ENCODE measurements around the gene ZNF615. TPM values are rescaled to one million over a fixed set of nuclear protein-coding genes. Genes with fewer than 3 reads are reported as not detected.
"Not testable (repeated sequence)": the region's sequence is repeated elsewhere in the genome, so short reads cannot be mapped to it uniquely, and the experiment has no call there.

The ZNF615 gene
- total RNA-seq, result 1 to 10 TPM; 3.7 to 4.5 (median 4.2) TPM

- H3K4me3 Mint-ChIP-seq, result peak within 1 kb of the TSS; percentile 96
- H3K9me3 Mint-ChIP-seq, result peaks cover 47% of the 10 kb centered on the region
- DNase-seq (peak; percentile 85), ATAC-seq (peak; percentile 99)
- H3K4me1 Mint-ChIP-seq (ENCODE audit: low read depth), result peaks cover 19% of the 10 kb centered on the region
- H3K36me3 Mint-ChIP-seq (ENCODE audit: insufficient read depth), result peaks cover 35% of the 10 kb centered on the region
- no peaks in the 10 kb centered on the region for H3K27me3 Mint-ChIP-seq (ENCODE audit: low read depth)
Measured at GRCh38 chr19:52007806-52008557, at the start of gene ZNF615. Gene ZNF615 (minus strand): TSS chr19:52008211. CDS start chr19:52003711, 4,500 bp downstream.

- not testable (repeated sequence) for H3K27me3 Mint-ChIP-seq (ENCODE audit: low read depth); H3K4me3 Mint-ChIP-seq; ATAC-seq; H3K4me1 Mint-ChIP-seq (ENCODE audit: low read depth); DNase-seq
- Mint-ChIP-seq H3K9me3 (peaks cover 64% of the 10 kb centered on the region), H3K36me3 (ENCODE audit: insufficient read depth) (peaks cover 43% of the 10 kb centered on the region)
Measured at GRCh38 chr19:52056480-52056879, 48.5 kb upstream of the ZNF615 start.

- DNase-seq; H3K4me3 Mint-ChIP-seq; H3K27me3 Mint-ChIP-seq (ENCODE audit: low read depth); ATAC-seq: not testable (repeated sequence)
- Mint-ChIP-seq H3K4me1 (ENCODE audit: low read depth) (peaks cover 16% of the 10 kb centered on the region), H3K36me3 (ENCODE audit: insufficient read depth) (peaks cover 37% of the 10 kb centered on the region), H3K9me3 (peaks cover 44% of the 10 kb centered on the region)
Measured at GRCh38 chr19:52051736-52052135, 43.7 kb upstream of the ZNF615 start.

- Mint-ChIP-seq H3K36me3 (ENCODE audit: insufficient read depth) (peaks cover 41% of the 10 kb centered on the region), H3K9me3 (peaks cover 36% of the 10 kb centered on the region), H3K27me3 (ENCODE audit: low read depth) (no peaks in the 10 kb centered on the region), H3K4me1 (ENCODE audit: low read depth) (peaks cover 19% of the 10 kb centered on the region), H3K4me3 (peak within 1 kb of the TSS; percentile 98)
- peak; percentile 92 to 95 for ATAC-seq
- DNase-seq, result peak; percentile 77
Measured at GRCh38 chr19:52048555-52049501, 40.8 kb upstream of the ZNF615 start, which contains the start of gene ZNF432. Gene ZNF432 (minus strand): TSS chr19:52048838. CDS start chr19:52046868, 1,970 bp downstream.

GRCh38 chr19:52039169-52039568, 31.2 kb upstream of the ZNF615 start:
- H3K4me1 Mint-ChIP-seq (ENCODE audit: low read depth), result no peaks in the 10 kb centered on the region
- no peak for DNase-seq
- H3K9me3 Mint-ChIP-seq, result peaks cover 47% of the 10 kb centered on the region
- no peaks in the 10 kb centered on the region for H3K27me3 Mint-ChIP-seq (ENCODE audit: low read depth)
- H3K36me3 Mint-ChIP-seq (ENCODE audit: insufficient read depth), result peaks cover 93% of the 10 kb centered on the region
- no peak for ATAC-seq
- no peak overlapping the region for H3K4me3 Mint-ChIP-seq

- Mint-ChIP-seq H3K27me3 (ENCODE audit: low read depth) (no peaks in the 10 kb centered on the region), H3K9me3 (peaks cover 48% of the 10 kb centered on the region), H3K36me3 (ENCODE audit: insufficient read depth) (peaks cover 59% of the 10 kb centered on the region), H3K4me3 (no peak overlapping the region), H3K4me1 (ENCODE audit: low read depth) (no peaks in the 10 kb centered on the region)
- DNase-seq (no peak), ATAC-seq (no peak)
Measured at GRCh38 chr19:52034051-52034728, 26.2 kb upstream of the ZNF615 start.

- DNase-seq (no peak), ATAC-seq (peak; percentile 15 to 18)
- Mint-ChIP-seq H3K27me3 (ENCODE audit: low read depth) (no peaks in the 10 kb centered on the region), H3K4me3 (peak overlapping the region; percentile 92), H3K4me1 (ENCODE audit: low read depth) (peaks cover 25% of the 10 kb centered on the region), H3K9me3 (peaks cover 39% of the 10 kb centered on the region), H3K36me3 (ENCODE audit: insufficient read depth) (peaks cover 44% of the 10 kb centered on the region)
Measured at GRCh38 chr19:52028780-52029123, 20.7 kb upstream of the ZNF615 start.

- DNase-seq, result peak; percentile 79
- peak within 1 kb of the TSS; percentile 92 for H3K4me3 Mint-ChIP-seq
- peaks cover 33% of the 10 kb centered on the region for H3K9me3 Mint-ChIP-seq
- peaks cover 47% of the 10 kb centered on the region for H3K36me3 Mint-ChIP-seq (ENCODE audit: insufficient read depth)
- no peaks in the 10 kb centered on the region for H3K27me3 Mint-ChIP-seq (ENCODE audit: low read depth)
- ATAC-seq, result peak; percentile 91 to 92
- H3K4me1 Mint-ChIP-seq (ENCODE audit: low read depth), result peaks cover 25% of the 10 kb centered on the region
Measured at GRCh38 chr19:52028027-52028779, 20.2 kb upstream of the ZNF615 start, which contains the start of gene ZNF614. Gene ZNF614 (minus strand): TSS chr19:52028379. CDS start chr19:52025745, 2,634 bp downstream.

GRCh38 chr19:52026255-52026990, 18.4 kb upstream of the ZNF615 start:
- not testable (repeated sequence) for H3K27me3 Mint-ChIP-seq (ENCODE audit: low read depth); H3K4me3 Mint-ChIP-seq; DNase-seq; ATAC-seq
- peaks cover 58% of the 10 kb centered on the region for H3K36me3 Mint-ChIP-seq (ENCODE audit: insufficient read depth)
- peaks cover 36% of the 10 kb centered on the region for H3K9me3 Mint-ChIP-seq
- H3K4me1 Mint-ChIP-seq (ENCODE audit: low read depth), result peaks cover 25% of the 10 kb centered on the region

- not testable (repeated sequence) for DNase-seq; H3K27me3 Mint-ChIP-seq (ENCODE audit: low read depth); ATAC-seq; H3K4me3 Mint-ChIP-seq
- peaks cover 25% of the 10 kb centered on the region for H3K4me1 Mint-ChIP-seq (ENCODE audit: low read depth)
- H3K9me3 Mint-ChIP-seq, result peaks cover 50% of the 10 kb centered on the region
- peaks cover 75% of the 10 kb centered on the region for H3K36me3 Mint-ChIP-seq (ENCODE audit: insufficient read depth)
Measured at GRCh38 chr19:52024478-52024877, 16.5 kb upstream of the ZNF615 start.

- H3K9me3 Mint-ChIP-seq, result peaks cover 61% of the 10 kb centered on the region
Measured at GRCh38 chr19:52022193-52022592, 14.2 kb upstream of the ZNF615 start.

GRCh38 chr19:52020506-52020905, 12.5 kb upstream of the ZNF615 start:
- Mint-ChIP-seq H3K4me3 (no peak overlapping the region), H3K36me3 (ENCODE audit: insufficient read depth) (peaks cover 94% of the 10 kb centered on the region), H3K27me3 (ENCODE audit: low read depth) (no peaks in the 10 kb centered on the region), H3K4me1 (ENCODE audit: low read depth) (no peaks in the 10 kb centered on the region), H3K9me3 (peaks cover 65% of the 10 kb centered on the region)
- no peak for DNase-seq
- no peak for ATAC-seq

More at GRCh38 chr19:52022193-52022592, 14.2 kb upstream of the ZNF615 start:
- H3K4me1 Mint-ChIP-seq (ENCODE audit: low read depth), result peaks cover 9% of the 10 kb centered on the region
- DNase-seq, result no peak
- H3K36me3 Mint-ChIP-seq (ENCODE audit: insufficient read depth), result peaks cover 94% of the 10 kb centered on the region
- no peak overlapping the region for H3K4me3 Mint-ChIP-seq
- no peak for ATAC-seq
- H3K27me3 Mint-ChIP-seq (ENCODE audit: low read depth), result no peaks in the 10 kb centered on the region

- no peak for DNase-seq
- Mint-ChIP-seq H3K27me3 (ENCODE audit: low read depth) (no peaks in the 10 kb centered on the region), H3K4me3 (no peak overlapping the region), H3K36me3 (ENCODE audit: insufficient read depth) (peaks cover 28% of the 10 kb centered on the region), H3K4me1 (ENCODE audit: low read depth) (peaks cover 19% of the 10 kb centered on the region), H3K9me3 (peaks cover 43% of the 10 kb centered on the region)
- ATAC-seq, result no peak
Measured at GRCh38 chr19:52010674-52011073, 2.7 kb upstream of the ZNF615 start.

Data from activated T-cell treated with anti-CD3 and anti-CD28 coated beads, Interleukin-2, amount 50 U/mL, for 4 hours (primary cell).